Astrocyte (in vitro differentiated cells and primary cell): ENCODE data around the gene NANOS2.

Experiments used
- EZH2 ChIP-seq: IDR thresholded peaks from 2 replicates; pipeline ENCODE4 v1.6.1; 2012; ENCODE audit warnings: mild to moderate bottlenecking, low read length, inconsistent platforms; ENCODE audit not compliant: insufficient read depth
- TF ChIP-seq, protein P1 (sequence below): IDR thresholded peaks from 2 replicates; pipeline ENCODE4 v1.5.1; 2011; ENCODE audit warnings: low read depth, mild to moderate bottlenecking, inconsistent platforms, low read length, moderate library complexity; ENCODE audit not compliant: insufficient read depth

DNA sequence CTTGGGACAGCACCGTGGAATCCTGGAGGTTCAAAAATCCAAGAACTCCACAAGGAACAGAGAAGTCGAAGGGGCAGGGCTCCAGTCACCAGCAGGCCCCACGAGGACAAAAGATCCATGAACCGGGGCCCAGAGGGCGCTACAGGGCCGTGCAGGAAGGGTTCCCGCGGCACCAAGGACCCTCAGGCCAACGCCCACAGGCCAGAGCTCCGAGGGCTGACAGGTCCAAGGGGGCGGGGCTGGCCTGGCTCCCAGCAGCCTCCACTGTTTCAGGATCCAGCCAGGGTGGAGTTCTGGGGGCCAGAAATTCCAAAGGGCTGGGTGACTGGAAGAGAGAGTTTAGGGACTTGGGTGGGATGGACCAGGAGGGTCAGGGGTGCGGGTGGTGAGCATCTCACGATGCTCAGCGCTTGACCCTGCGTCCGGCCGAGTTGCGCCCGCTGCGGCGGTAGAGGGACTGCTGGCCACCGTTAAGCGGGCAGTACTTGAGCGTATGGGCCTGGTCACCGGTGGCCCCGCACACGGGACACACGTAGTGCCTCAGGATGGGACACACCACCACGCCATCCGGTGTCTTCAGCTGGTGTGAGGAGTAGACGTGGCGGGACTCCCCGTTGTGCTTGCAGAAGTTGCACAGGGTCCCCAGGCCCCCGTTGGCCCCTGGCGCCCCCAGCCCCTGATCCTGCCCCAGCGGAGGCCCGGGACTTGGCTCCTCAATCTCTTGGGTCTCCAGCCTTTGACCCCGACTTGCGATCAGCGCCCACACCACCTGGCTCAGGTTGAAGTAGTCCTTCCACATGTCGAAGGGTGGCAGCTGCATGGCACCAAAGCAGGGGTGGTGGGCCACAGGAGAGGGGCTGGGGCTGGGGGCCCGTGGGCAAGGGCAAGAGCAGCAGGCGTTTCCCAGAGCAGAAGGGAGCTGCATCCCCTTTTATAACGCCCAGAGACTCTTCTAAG lies at the start of gene NANOS2:
- TF ChIP-seq, protein P1, sequence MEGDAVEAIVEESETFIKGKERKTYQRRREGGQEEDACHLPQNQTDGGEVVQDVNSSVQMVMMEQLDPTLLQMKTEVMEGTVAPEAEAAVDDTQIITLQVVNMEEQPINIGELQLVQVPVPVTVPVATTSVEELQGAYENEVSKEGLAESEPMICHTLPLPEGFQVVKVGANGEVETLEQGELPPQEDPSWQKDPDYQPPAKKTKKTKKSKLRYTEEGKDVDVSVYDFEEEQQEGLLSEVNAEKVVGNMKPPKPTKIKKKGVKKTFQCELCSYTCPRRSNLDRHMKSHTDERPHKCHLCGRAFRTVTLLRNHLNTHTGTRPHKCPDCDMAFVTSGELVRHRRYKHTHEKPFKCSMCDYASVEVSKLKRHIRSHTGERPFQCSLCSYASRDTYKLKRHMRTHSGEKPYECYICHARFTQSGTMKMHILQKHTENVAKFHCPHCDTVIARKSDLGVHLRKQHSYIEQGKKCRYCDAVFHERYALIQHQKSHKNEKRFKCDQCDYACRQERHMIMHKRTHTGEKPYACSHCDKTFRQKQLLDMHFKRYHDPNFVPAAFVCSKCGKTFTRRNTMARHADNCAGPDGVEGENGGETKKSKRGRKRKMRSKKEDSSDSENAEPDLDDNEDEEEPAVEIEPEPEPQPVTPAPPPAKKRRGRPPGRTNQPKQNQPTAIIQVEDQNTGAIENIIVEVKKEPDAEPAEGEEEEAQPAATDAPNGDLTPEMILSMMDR: no peak
- TF ChIP-seq EZH2: no peak
